Endothelial cell (in vitro differentiated cells): Measurements from ENCODE around the gene SRXN1. TPM values are rescaled to one million over a fixed set of nuclear protein-coding genes. Genes with fewer than 3 reads are reported as not detected.

ENCODE experiments used
- DNase-seq: peaks from one replicate; pipeline ENCODE4 v3.0.0; 2021; ENCODE audit warnings: low spot score
- H3K27ac Mint-ChIP-seq: one replicate; pipeline ENCODE4 v1.8.0; 2021; ENCODE audit warnings: mixed read lengths, inconsistent platforms; ENCODE audit not compliant: unreplicated experiment
- H3K27me3 Mint-ChIP-seq: one replicate; pipeline ENCODE4 v1.8.0; 2021; ENCODE audit warnings: mild to moderate bottlenecking, moderate library complexity, mixed read lengths, inconsistent platforms; ENCODE audit not compliant: unreplicated experiment
- H3K36me3 Mint-ChIP-seq: one replicate; pipeline ENCODE4 v1.8.0; 2021; ENCODE audit warnings: mild to moderate bottlenecking, low read depth, mixed read lengths, inconsistent platforms; ENCODE audit not compliant: unreplicated experiment
- H3K4me1 Mint-ChIP-seq: one replicate; pipeline ENCODE4 v1.8.0; 2021; ENCODE audit warnings: mild to moderate bottlenecking, mixed read lengths, inconsistent platforms; ENCODE audit not compliant: unreplicated experiment
- H3K4me3 Mint-ChIP-seq: one replicate; pipeline ENCODE4 v1.8.0; 2021; ENCODE audit warnings: mild to moderate bottlenecking, mixed read lengths, inconsistent platforms; ENCODE audit not compliant: unreplicated experiment
- H3K9me3 Mint-ChIP-seq: one replicate; pipeline ENCODE4 v1.8.0; 2021; ENCODE audit warnings: mixed read lengths, inconsistent platforms; ENCODE audit not compliant: unreplicated experiment
- total RNA-seq: library from RNA; stranded (reverse); fragmentation: NEBNext Ultra II Directional; extraction: Animal tissue kit (Norgen Biotek cat#: 25700); gene quantifications from one replicate; pipeline ENCODE4 v1.2.1, GENCODE V29; 2021; ENCODE audit not compliant: unreplicated experiment
- TF ChIP-seq, protein P1 (sequence below): fragments of 200-600 bp; sonication (generic); IDR thresholded peaks from one replicate; pipeline ENCODE4 v1.5.0; 2021; ENCODE audit warnings: antibody characterized with exemption; ENCODE audit not compliant: unreplicated experiment

The SRXN1 gene
- total RNA-seq, 1 donor from 2014 or later = 4.1 TPM

GRCh38 chr20:682123-682522, 29.1 kb upstream of the SRXN1 start:
- TF ChIP-seq, protein P1, sequence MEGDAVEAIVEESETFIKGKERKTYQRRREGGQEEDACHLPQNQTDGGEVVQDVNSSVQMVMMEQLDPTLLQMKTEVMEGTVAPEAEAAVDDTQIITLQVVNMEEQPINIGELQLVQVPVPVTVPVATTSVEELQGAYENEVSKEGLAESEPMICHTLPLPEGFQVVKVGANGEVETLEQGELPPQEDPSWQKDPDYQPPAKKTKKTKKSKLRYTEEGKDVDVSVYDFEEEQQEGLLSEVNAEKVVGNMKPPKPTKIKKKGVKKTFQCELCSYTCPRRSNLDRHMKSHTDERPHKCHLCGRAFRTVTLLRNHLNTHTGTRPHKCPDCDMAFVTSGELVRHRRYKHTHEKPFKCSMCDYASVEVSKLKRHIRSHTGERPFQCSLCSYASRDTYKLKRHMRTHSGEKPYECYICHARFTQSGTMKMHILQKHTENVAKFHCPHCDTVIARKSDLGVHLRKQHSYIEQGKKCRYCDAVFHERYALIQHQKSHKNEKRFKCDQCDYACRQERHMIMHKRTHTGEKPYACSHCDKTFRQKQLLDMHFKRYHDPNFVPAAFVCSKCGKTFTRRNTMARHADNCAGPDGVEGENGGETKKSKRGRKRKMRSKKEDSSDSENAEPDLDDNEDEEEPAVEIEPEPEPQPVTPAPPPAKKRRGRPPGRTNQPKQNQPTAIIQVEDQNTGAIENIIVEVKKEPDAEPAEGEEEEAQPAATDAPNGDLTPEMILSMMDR = no peak
- H3K9me3 Mint-ChIP-seq = no peaks in the 10 kb centered on the region
- H3K4me1 Mint-ChIP-seq = no peaks in the 10 kb centered on the region
- no peak for DNase-seq
- H3K4me3 Mint-ChIP-seq = no peak overlapping the region
- no peaks in the 10 kb centered on the region for H3K27me3 Mint-ChIP-seq
- H3K27ac Mint-ChIP-seq = no peak overlapping the region
- no peaks in the 10 kb centered on the region for H3K36me3 Mint-ChIP-seq

DNA sequence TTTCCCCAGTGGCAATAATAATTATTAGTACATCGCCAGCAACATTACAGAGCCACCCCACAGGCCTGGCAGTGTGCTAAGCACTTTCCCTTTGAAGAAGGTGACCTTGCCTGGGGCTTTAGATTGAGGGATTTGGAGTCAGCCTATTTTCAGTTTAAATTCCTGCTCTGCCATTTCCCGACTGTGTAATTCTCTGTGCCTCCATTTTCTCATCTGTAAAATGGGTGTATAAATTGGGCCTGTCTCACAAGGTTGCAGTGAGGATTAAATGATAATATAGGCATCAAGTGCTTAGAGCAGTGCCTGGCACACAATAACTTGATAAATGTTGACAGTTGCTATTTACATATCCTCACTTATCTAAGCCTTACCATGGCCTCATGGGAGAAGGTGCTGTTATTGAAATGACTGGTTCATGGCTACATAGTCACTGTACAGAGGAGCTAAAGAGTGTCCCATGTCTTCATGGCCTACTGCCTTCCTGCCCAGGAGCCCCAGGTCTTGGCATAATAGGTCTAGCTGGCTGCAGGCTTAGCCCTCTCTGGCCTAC, 27.7 kb upstream of the SRXN1 start:
- Mint-ChIP-seq H3K4me3 (no peak overlapping the region), H3K27me3 (peaks cover 3% of the 10 kb centered on the region), H3K36me3 (no peaks in the 10 kb centered on the region), H3K27ac (no peak overlapping the region), H3K4me1 (peaks cover 8% of the 10 kb centered on the region), H3K9me3 (no peaks in the 10 kb centered on the region)
- TF ChIP-seq, protein P1 = no peak
- no peak for DNase-seq

DNA sequence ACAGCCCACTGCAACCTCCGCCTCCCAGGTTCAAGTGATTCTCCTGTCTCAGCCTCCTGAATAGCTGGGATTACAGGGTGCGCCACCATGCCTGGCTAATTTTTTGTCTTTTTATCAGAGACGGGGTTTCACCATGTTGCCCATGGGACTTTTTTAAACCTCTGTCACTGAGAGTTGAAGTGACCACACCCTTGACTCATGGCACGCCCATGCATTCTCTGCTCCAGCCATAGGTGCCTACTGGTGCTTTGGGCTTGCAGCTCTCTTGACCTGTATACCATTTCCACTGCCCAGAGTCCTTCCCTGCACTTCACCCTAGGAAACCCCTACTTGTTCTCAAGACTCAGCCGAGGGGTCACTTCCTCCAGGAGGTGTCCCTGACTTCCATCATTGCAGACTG, 25.0 kb upstream of the SRXN1 start:
- DNase-seq = no peak
- H3K27ac Mint-ChIP-seq = no peak overlapping the region
- H3K4me3 Mint-ChIP-seq = no peak overlapping the region
- TF ChIP-seq, protein P1 = no peak
- peaks cover 11% of the 10 kb centered on the region for H3K4me1 Mint-ChIP-seq
- no peaks in the 10 kb centered on the region for H3K36me3 Mint-ChIP-seq
- H3K27me3 Mint-ChIP-seq = peaks cover 7% of the 10 kb centered on the region
- H3K9me3 Mint-ChIP-seq = no peaks in the 10 kb centered on the region

DNA sequence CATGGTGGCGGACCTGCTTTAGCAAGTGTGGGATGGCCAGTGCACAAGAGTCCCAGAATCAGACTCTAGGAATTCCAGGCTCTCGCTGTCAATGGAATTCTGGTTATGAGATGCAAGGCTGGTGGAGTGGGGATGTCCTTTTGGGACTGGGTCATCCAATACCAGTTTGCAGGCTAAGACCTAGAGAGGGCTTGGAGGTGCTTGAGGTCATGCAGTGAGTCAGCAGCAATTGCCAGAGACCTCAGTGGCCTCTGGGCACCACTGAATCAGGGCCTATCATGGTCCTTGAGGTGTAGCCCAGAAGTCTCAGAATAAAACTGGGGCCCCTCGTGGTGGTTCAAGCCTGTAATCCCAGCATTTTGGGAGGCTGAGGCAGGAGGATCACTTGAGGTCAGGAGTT, 24.0 kb upstream of the SRXN1 start:
- Mint-ChIP-seq H3K27me3 (peaks cover 9% of the 10 kb centered on the region), H3K9me3 (no peaks in the 10 kb centered on the region), H3K4me1 (peaks cover 11% of the 10 kb centered on the region), H3K36me3 (no peaks in the 10 kb centered on the region), H3K4me3 (no peak overlapping the region), H3K27ac (no peak overlapping the region)
- DNase-seq = no peak
- TF ChIP-seq, protein P1 = no peak

DNA sequence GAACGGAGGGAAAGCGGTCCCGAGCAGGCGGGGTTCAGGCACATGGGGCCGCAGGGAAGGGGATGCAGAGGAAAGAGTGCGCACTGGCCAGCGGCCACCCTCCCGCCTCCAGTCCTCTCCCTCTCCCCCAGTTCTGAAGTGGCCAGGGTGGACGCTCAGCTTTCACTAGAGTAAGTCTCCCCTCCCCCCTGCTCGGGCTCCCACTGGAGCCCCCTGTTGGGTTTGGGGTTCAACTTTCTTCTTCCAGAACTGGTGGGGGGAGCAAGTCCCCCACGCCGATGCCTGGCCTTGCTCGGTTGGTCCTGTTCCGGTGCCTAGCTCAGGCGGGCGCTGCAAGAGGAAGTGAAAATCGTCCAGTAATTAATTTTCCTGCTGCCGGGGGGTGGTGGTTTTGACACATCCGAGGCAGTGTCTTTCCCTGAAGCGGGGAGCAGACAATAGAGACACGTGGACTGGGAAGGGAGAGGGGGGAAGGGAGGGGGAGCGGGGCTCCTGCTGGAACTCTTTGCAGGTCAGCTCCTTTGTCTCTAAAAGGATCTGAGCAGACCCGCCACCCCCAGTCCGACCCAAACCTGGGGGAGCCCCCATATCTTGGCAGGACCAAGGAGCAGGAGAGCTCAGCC, 23.4 kb upstream of the SRXN1 start:
- Mint-ChIP-seq H3K4me3 (peak overlapping the region; percentile 61), H3K4me1 (peaks cover 11% of the 10 kb centered on the region), H3K9me3 (no peaks in the 10 kb centered on the region), H3K36me3 (no peaks in the 10 kb centered on the region), H3K27ac (no peak overlapping the region), H3K27me3 (peaks cover 9% of the 10 kb centered on the region)
- TF ChIP-seq, protein P1 = no peak
- no peak for DNase-seq
